ENCODE measurements around the gene TGFBRAP1. TPM values are rescaled to one million over a fixed set of nuclear protein-coding genes. Genes with fewer than 3 reads are reported as not detected.

Gene TGFBRAP1
- total and polyA plus RNA-seq, 2 donors (not counting 3 experiments of a cell fraction or from before 2014, with no cell fraction given), result 25.4 to 37.6 TPM

- CTCF ChIA-PET, result interaction anchor here (0.6 to 2.3 kb wide), 23 partner anchors 10 to 265 kb away, joined by 3 to 15 read pairs (median 5); partner anchors contain the start of genes C2orf49 and TGFBRAP1
- FAIRE-seq (no peak), DNase-seq (ENCODE audit: low read depth, low spot score) (no peak)
- H3K27ac ChIP-seq (ENCODE audit: insufficient read depth, low read depth, low read length), result no peak overlapping the region
- peaks cover 8 to 23% of the 10 kb centered on the region in 2 experiments for H3K36me3 ChIP-seq (ENCODE audit: control insufficient read depth in 2 of 2, extremely low read depth in 1 of 2, insufficient read depth in 2 of 2, low read length in 2 of 2)
- H3K9me3 ChIP-seq (replicated peaks; ENCODE audit: control insufficient read depth, insufficient read depth, low read length), result no peaks in the 10 kb centered on the region
- POLR2A ChIA-PET, result interaction anchor here (0.6 kb wide), 1 partner anchor 43 kb away, joined by 5 read pairs; no protein-coding TSS in a partner anchor
- dilution Hi-C loops (cut with MboI; ENCODE audit: extremely low pct_ligation_motif_present, low sequenced_read_pairs), result no loop called here
- no peaks in the 10 kb centered on the region for H4K20me1 ChIP-seq (replicated peaks; ENCODE audit: control insufficient read depth, extremely low read depth, insufficient read depth, low read length)
- no peak for TF ChIP-seq JUN (IDR thresholded peaks at IDR 0.05; ENCODE audit: borderline replicate concordance, insufficient read depth, insufficient read length, low read depth)
- TF ChIP-seq POLR2A (IDR thresholded peaks at IDR 0.05; ENCODE audit: low read depth, low read length), result no peak
- TF ChIP-seq GATA2 (IDR thresholded peaks at IDR 0.05; ENCODE audit: insufficient read depth, insufficient read length, low read depth, low read length), result no peak
- TF ChIP-seq FOS (IDR thresholded peaks at IDR 0.05; ENCODE audit: borderline replicate concordance, insufficient read depth, low read length), result no peak
- TF ChIP-seq POLR2AphosphoS5 (IDR thresholded peaks at IDR 0.05; ENCODE audit: insufficient read depth, low read depth, low read length), result no peak
- no peak for TF ChIP-seq MAX (IDR thresholded peaks at IDR 0.05; ENCODE audit: insufficient read depth, insufficient read length)
- TF ChIP-seq EZH2 (IDR thresholded peaks at IDR 0.05; ENCODE audit: borderline replicate concordance, low read depth, low read length, severe bottlenecking), result no peak
- TF ChIP-seq MYC (IDR thresholded peaks at IDR 0.05; ENCODE audit: low read depth, low read length), result no peak
- TF ChIP-seq CTCF (IDR thresholded peaks at IDR 0.05; ENCODE audit: extremely low read depth in 1 of 2, insufficient read depth in 1 of 2, low read depth in 1 of 2, low read length in 2 of 2), result no peak
- no peak overlapping the region for H3K9ac ChIP-seq (replicated peaks; ENCODE audit: extremely low read depth, insufficient read depth, low read length)
- intact Hi-C loops (cut with micrococcal nuclease), result no loop called here
- no peaks in the 10 kb centered on the region for H3K27me3 ChIP-seq (ENCODE audit: control insufficient read depth in 2 of 2, insufficient read depth in 2 of 2, low read length in 2 of 2)
- no peak overlapping the region for H3K4me3 ChIP-seq (replicated peaks in 1 of 3; ENCODE audit: insufficient read depth in 1 of 3, low read depth in 1 of 3, low read length in 3 of 3)
- H3K79me2 ChIP-seq (ENCODE audit: control insufficient read depth, insufficient read depth, low read length), result peaks cover 5% of the 10 kb centered on the region
- no peaks in the 10 kb centered on the region for H3K4me1 ChIP-seq (ENCODE audit: control insufficient read depth, extremely low read depth, insufficient read depth, low read length)
- no peaks in the 10 kb centered on the region for H3K9me1 ChIP-seq (replicated peaks; ENCODE audit: control insufficient read depth, extremely low read depth, insufficient read depth, low read length)
- no peak overlapping the region for H2AFZ ChIP-seq (ENCODE audit: low read depth, low read length)
- BruUV-seq (replicated peaks), result no TSS peak
- no peak overlapping the region for H3K4me2 ChIP-seq (ENCODE audit: insufficient read depth, low read length)
Measured at GRCh38 chr2:105288133-105288532, 41.4 kb downstream of the TGFBRAP1 start.
